Limb (tissue), 2 donors: ENCODE data around the gene POFUT1.

ENCODE experiments used
- DNase-seq, 2 donors: peaks; one replicate each; pipeline ENCODE4 v3.0.0-alpha.2; 2016; ENCODE audit errors: extremely low spot score in 2 of 2

POFUT1 gene

GRCh38 chr20:32205843-32206759 lies 1.6 kb upstream of the POFUT1 start:
- DNase-seq: no peak

GRCh38 chr20:32206760-32207625 lies 687 bp upstream of the POFUT1 start:
- DNase-seq: no peak

DNA sequence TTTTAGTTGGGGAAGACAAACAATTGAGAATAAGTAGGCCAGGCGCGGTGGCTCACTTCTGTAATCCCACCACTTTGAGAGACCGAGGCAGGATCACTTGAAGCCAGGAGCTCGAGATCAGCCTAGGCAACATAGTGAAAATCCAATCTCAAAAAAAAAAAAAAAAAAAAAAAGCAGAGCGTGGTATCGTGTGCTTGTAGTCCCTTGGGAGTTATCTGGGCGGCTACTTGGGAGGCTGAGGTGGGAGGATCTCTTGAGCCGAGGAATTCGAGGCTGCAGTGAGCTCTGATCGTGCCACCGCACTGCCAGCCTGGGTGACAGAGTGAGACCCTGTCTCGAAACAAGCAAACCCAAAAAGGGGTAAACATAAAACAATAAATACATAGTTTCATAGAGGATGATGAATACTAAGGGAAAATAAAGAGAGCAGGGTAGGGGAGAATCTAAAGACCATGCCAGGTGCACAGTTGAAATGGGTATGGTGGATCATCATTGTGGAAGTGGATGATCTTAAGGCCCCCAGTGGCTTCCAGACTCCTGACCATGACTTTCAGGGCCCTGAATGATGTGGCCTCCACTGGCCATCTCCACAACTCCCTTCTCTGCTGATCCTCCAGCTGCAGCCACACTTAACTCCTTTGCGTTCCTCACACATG lies 947 bp downstream of the POFUT1 start:
- DNase-seq: no peak

DNA sequence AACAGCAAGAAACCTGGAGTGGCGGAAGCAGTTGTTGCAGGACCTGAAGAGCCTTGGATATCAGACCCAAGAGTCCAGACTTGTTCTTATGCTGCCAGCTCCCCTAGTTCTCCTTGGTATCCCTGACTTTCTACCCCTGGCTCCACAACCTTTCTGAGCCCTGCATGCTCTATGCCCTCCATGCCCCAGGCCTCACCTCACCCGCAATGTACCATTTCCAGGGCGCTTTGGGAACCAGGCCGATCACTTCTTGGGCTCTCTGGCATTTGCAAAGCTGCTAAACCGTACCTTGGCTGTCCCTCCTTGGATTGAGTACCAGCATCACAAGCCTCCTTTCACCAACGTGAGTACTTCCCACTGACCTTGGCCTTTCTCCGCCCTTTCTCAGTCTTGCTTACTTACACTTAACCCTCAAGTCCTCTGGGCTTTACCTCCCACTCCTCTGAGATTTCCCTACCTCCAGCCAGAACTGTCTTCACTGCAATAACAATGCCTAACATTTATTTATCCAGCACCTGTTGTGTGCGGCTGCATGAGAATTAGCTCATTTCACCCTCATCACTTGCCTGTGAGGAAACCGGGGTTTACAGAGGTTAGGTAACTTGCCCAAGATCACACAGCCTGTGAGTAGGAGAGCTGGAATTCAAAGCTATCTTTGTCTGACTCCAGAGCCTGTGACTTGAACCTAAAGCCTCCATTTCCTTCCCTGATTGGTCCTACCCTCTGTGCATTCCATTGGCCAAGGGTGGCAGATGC lies 2.3 kb downstream of the POFUT1 start:
- no peak for DNase-seq

DNA sequence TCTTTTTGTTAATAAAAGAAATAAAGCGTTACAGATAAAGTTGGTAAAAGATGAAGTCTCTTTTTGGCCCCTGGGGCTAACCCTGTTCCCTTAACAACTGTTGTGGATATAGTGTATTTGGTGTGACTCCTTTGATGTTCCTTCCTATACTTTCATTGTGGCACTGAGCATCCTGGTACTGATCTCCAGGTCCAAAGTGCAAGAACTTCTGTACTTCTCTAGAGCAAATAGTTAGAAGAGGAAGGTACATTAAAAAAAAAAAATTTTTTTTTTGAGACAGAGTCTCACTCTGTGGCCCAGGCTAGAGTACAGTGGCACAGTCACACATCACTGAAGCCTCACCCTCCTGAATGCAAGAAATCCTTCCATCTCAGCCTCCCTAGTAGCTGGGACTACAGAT lies 6.2 kb downstream of the POFUT1 start:
- DNase-seq: no peak

DNA sequence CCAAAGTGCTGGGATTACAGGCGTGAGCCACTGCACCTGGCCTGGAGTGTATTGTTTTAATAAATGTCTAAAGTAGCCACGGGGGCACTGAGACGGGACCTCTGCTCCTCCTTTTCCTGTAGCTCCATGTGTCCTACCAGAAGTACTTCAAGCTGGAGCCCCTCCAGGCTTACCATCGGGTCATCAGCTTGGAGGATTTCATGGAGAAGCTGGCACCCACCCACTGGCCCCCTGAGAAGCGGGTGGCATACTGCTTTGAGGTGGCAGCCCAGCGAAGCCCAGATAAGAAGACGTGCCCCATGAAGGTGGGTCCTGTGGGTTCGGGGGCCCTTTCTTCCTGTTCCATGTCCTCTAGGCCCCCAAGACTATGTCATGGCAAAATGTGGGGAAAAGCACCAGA lies 7.5 kb downstream of the POFUT1 start:
- no peak for DNase-seq

GRCh38 chr20:32215729-32216128 lies 8.0 kb downstream of the POFUT1 start:
- no peak for DNase-seq

DNA sequence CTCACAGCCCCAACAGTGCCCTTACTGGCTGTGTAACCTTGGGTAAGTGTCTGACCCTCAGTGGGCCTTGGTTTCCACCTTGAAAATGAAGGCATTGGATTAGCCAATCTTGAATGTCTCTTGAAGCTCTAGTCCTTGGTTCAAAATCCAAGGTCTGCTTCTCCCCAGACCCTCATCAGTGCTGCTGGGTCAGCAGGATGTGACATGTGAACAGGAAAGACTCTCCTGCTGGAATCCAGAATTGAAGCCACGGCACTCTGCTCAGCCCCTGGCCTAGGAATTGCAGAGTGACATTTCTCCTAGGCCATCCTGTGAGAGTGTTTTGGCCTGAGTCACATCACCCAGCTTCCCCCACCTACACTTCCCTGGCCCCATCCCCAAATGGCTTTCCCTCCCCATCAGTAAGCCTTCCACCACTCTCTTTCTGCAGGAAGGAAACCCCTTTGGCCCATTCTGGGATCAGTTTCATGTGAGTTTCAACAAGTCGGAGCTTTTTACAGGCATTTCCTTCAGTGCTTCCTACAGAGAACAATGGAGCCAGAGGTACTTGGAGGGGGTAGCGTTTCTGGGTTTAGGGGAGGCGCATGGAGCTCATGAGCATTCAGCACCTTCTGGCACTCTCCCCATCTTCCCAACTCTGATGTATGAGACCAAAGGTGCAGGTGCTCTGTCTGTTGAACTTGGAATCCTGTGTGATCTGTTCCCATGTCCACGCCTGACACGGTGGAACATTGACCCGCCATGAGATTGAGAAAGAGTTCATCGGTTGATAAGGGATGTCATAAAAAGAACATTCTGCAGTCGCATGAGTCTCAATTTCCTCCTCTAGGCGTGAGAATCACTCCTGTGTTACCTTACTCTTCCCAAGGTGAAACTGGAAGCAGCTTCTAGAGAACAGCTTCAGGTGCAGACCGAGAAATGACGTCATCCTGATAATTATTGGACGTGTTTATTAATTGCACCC lies 8.8 kb downstream of the POFUT1 start:
- no peak for DNase-seq

DNA sequence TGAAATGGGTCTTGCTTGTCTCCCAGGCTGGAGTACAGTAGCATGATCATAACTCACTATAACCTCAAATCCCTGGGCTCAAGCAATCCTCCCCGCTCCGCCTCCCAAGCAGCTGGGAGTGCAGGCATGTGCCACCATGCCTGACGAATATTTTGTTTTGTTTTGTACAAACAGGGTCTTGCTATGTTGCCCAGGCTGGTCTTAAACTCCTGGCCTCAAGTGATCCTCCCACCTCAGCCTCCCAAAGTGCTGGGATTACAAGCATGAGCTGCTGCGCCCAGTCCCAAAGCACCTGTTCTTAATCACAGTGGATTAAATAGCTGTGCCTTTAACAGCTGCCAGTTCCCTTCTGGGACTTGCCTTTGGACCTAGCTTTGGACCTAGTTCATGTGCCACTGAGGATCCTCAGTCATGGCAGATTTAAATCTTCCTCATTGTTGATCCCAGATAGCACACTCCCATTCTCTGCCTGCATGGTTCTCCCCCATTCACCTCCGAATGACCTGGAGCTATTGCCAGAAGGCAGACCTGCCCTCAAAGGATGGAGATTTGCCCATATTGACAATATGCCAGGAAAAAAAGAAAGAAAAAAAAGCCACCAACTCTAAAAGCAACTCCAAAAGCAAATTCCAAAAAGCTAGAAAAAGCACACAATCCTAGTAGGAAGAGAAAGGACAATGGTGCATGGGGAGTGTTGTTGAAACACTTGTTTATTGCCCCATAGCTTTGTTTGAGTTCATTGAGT lies 10.6 kb downstream of the POFUT1 start:
- DNase-seq: no peak

DNA sequence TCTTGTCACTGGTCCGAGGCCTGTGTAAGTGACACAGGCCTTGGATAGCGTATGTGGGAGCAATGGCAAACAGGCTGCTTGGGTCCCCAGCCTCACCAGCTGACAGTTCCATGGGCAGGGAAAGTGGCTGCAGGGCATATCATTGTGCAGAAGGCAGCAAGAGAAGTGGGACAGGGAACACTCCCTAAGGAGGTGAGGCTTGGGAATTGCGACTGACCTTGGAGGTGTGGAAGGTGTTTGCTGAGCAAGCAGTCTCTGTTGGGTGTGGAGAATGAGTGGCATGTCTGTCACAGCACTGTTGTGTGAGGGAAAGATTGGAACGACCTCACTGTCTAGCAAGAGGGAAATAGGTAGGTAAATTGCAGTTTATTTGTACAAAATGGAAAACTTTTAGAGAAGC lies 16.8 kb downstream of the POFUT1 start:
- no peak for DNase-seq

DNA sequence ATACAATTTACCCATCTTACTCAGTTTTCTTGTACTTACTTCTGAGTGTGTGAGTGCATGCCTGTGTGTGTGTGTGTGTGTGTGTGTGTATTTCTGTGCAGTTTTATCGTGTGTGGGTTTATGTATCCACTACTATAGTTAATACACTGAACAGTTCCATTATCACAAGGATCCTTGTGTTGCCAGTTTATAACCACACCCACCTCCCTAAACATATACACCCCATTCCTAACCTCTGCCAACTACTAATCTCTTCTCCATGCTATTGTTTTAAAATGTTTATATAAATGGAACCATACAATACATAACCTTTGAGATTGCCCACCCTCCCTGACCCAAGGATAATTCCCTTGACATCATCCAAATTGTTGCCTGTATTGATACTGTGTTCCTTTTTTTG lies 18.7 kb downstream of the POFUT1 start:
- DNase-seq: no peak

GRCh38 chr20:32227306-32227705 lies 19.6 kb downstream of the POFUT1 start:
- no peak for DNase-seq

DNA sequence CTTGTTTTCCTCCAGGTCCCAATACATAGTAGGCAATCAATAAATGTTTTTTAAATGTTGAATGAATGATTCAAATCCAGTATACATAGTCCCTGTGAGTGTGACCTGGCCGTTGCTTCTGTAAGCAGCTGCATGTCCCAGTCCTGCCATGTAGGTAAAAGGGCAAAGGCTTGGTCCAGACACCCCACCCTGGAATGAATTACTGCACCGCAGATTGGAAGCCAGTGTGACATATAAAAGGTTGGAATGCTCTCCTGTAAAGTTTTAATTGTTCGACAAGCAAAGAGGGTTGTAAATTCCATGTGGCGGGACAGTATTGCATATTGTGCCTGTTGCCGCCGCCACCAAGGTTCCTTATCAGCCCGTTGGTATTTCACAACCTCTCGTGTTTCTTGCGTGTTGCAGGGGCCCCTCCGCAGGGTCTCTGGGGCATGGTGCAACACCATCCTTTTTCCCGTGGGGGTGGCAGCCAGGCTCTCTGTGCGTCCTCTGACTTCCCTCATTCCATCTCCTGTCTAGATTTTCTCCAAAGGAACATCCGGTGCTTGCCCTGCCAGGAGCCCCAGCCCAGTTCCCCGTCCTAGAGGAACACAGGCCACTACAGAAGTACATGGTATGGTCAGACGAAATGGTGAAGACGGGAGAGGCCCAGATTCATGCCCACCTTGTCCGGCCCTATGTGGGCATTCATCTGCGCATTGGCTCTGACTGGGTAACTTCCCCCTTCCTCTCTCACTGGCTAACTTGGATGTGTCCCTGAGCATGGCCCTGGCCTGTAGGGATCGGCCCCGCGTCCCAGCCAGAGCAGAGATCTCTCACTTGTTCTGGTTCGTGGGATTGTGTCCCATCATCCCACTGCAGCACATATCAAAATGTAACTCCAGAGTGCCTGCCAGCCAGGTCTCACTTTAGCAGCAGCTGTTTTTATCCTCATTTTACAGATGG lies 20.3 kb downstream of the POFUT1 start:
- DNase-seq: no peak

- no peak for DNase-seq
Observed at GRCh38 chr20:32229251-32229747, 21.6 kb downstream of the POFUT1 start.

GRCh38 chr20:32230707-32231106 lies 23.0 kb downstream of the POFUT1 start:
- DNase-seq: no peak

DNA sequence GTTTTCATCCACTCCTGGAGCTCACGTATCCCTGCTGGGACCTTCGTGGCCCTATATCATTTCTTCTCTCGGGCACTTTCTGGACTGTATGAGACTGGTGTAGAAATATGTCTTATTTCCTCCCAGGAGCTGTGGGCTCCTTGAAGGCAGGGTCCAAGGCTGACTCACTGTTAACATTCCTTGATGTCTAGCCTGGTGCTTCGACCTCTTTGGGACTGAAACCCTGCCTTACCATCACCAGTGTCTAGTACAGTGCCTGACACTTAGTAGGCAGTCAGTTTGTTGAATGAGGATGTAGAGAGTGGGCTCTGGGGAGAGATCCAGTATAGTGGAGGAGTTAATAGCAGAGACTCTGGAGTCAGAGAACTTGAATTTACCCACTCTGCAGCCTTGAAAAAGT lies 23.6 kb downstream of the POFUT1 start:
- DNase-seq: no peak

- DNase-seq: no peak
Observed at GRCh38 chr20:32231847-32232246, 24.2 kb downstream of the POFUT1 start.

DNA sequence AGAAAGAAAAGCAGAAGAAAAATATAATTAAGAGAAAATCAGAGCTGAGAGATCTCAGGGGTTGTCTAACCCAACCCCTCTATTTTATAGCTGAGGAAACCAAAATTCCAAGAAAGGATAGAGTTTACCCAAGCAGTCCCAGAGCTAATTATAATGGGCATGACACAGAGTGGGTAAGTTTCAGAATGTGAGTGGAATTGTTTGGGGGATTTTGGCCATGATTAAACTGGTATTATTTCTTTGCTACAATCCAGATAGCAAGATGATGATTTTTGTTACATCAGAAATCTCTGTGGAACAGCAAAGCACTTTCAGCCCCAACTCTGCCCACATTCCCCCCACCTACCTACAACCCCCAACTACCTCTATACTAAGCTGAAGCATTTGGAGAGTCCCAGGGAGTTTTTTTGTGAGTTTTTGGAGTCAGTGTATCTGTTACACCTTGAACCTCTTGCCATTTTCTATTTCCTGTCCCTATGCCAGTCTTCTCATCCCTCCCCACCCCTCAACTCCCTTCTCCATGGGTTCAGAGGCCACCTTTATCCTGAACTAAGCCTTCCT lies 24.7 kb downstream of the POFUT1 start:
- DNase-seq: no peak
